Kasumi-1 (cell line): ENCODE data around the gene FAIM.
"Not testable (repeated sequence)": the region's sequence is repeated elsewhere in the genome, so short reads cannot be mapped to it uniquely, and the experiment has no call there.

Experiments
- DNase-seq, 2 experiments: peaks; one replicate each; lab custom pipeline; 2025; lab: John Stamatoyannopoulos, UW

Gene FAIM

DNA sequence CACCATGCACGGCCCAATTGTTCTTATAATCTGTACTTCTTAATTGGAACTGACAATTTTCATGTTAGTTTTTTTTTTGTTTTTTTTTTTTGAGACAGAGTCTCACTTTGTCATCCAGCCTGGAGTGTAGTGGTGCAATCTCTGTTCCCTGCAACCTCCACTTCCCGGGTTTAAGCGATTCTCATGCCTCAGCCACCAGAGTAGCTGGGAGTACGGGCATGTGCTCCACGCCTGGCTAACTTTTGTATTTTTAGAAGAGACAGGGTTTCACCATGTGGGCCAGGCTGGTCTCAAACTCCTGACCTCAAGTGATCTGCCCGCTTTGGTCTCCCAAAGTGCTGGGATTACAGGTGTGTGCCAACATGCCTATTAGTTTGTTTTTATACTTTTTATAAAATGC, 72.4 kb downstream of the FAIM start:
- not testable (repeated sequence) for DNase-seq

DNA sequence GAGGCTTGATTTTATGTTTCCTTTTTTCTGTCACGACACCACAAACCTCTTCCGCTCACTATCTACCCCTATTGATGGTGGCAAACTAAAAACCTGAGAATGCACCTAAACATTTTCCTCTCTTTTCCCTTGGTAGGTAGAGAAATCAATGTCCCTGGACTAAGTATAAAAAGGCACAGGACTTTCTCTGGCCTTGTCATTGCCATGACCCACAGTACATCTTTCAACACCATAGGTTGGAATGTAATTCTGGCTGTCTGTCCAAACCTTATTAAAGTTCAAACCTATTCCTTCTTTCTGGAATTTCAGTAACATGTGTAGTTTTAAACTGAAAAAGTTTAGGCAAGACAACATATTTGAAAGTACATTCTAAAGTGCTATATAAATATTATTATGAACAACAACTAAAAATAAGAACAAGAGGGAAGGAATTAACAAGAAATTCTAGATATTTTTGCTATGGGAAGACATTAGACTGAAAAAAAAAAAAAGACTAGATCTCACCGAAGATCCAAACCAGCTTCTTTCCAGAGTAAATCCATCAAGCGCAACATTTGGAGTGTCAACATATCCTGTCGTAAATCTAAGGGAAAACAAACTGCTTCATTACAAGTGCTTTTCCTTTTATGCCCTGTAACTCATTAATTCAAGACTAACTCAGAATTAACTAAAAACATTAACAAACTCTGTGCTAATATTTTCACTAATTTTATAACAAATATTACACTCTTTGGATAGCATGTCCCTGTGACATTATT, 73.1 kb downstream of the FAIM start:
- no peak for DNase-seq

GRCh38 chr3:138682648-138683047, 74.1 kb downstream of the FAIM start:
- no peak for DNase-seq
